ENCODE data around the gene HMGCLL1. TPM values are rescaled to one million over a fixed set of nuclear protein-coding genes. Genes with fewer than 3 reads are reported as not detected.

HMGCLL1 gene
- total RNA-seq, 4 donors from 2014 or later, result 0.83 to 4.3 (median 1.6) TPM

DNA sequence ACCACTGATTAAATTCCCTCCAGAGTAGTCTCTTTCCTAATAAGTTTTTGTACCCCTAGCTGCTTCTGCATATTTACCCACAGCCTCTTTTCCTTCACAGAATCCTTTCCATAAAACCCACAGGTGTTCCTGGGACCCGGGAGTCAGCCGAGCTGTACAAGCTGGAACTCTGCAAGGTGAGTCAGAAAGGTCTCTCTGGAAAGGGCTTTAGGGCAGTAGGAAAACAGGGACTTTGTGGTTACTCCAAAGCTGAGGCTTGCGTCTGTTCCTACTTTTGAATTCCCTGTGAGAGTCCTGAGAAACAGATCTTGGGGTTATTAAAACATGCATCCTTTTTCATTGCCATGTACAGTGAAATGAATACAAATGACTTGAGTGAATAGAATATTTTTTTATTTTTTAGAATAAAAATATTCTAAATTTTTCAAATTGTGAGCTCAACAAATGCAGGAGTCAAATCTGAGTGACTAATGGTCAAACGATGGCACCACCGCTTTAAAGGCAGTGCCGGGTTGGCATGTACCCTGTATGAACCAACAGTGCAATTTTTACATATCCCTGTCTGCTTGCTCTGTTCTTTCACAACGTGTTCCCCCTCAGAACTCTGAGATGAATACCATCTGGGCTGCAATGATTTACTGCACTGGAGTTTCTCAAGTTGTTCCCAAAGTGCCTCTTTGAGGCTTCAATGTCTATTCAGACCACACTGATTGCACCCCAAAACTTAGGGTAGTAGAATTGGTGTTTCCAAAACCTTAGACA is 173.3 kb downstream of the HMGCLL1 start:
- Histone ChIP-seq H3K27ac (replicated peaks in 1 of 4) (no peak overlapping the region), H3K4me1 (no peaks in the 10 kb centered on the region), H3K4me3 (no peak overlapping the region), H3K36me3 (no peaks in the 10 kb centered on the region), H3K27me3 (no peaks in the 10 kb centered on the region), H3K9me3 (no peaks in the 10 kb centered on the region)
- DNase-seq (ENCODE audit: extremely low spot score), result no peak
- intact Hi-C loops (cut with DNase I), result no loop called here
- 60% methylated on average over 7 of the region's 7 CpGs for WGBS
- TF ChIP-seq POLR2A (IDR thresholded peaks at IDR 0.05; ENCODE audit: low read depth) (no peak), EP300 (IDR thresholded peaks at IDR 0.05) (no peak), POLR2AphosphoS5 (IDR thresholded peaks at IDR 0.05) (no peak)
- TF ChIP-seq, protein P1, sequence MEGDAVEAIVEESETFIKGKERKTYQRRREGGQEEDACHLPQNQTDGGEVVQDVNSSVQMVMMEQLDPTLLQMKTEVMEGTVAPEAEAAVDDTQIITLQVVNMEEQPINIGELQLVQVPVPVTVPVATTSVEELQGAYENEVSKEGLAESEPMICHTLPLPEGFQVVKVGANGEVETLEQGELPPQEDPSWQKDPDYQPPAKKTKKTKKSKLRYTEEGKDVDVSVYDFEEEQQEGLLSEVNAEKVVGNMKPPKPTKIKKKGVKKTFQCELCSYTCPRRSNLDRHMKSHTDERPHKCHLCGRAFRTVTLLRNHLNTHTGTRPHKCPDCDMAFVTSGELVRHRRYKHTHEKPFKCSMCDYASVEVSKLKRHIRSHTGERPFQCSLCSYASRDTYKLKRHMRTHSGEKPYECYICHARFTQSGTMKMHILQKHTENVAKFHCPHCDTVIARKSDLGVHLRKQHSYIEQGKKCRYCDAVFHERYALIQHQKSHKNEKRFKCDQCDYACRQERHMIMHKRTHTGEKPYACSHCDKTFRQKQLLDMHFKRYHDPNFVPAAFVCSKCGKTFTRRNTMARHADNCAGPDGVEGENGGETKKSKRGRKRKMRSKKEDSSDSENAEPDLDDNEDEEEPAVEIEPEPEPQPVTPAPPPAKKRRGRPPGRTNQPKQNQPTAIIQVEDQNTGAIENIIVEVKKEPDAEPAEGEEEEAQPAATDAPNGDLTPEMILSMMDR (IDR thresholded peaks at IDR 0.05), result no peak

DNA sequence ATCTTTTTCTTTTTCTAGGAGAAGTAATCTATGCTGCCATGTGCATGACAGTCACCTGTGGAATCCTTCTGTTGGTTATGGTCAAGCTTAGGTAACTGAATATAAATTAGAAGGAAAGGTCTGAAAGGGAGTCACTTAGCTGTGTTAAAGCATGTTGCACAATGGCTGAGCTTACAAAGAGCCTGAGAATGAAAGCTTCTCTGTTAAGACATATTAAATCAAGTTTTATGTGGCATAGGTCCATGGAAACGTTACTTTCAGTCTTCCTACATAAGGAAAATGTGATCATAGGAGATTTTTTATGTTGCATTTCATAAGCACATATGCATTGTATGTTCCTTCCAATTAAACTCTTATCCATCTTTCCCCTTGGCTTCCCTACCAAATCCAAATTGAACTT is 179.6 kb downstream of the HMGCLL1 start:
- Histone ChIP-seq H3K27ac (replicated peaks in 1 of 4) (no peak overlapping the region), H3K9me3 (no peaks in the 10 kb centered on the region), H3K36me3 (no peaks in the 10 kb centered on the region), H3K4me1 (peaks cover 0 to 9% (median 6%) of the 10 kb centered on the region in 4 donors), H3K4me3 (no peak overlapping the region), H3K27me3 (no peaks in the 10 kb centered on the region)
- intact Hi-C loops (cut with DNase I), result no loop called here
- TF ChIP-seq, protein P1 (IDR thresholded peaks at IDR 0.05), result no peak
- TF ChIP-seq POLR2AphosphoS5 (IDR thresholded peaks at IDR 0.05) (no peak), EP300 (IDR thresholded peaks at IDR 0.05) (no peak), POLR2A (IDR thresholded peaks at IDR 0.05; ENCODE audit: low read depth) (no peak)
- no peak for DNase-seq (ENCODE audit: extremely low spot score)
- WGBS, result 47% methylated on average over 1 of the region's 1 CpG

DNA sequence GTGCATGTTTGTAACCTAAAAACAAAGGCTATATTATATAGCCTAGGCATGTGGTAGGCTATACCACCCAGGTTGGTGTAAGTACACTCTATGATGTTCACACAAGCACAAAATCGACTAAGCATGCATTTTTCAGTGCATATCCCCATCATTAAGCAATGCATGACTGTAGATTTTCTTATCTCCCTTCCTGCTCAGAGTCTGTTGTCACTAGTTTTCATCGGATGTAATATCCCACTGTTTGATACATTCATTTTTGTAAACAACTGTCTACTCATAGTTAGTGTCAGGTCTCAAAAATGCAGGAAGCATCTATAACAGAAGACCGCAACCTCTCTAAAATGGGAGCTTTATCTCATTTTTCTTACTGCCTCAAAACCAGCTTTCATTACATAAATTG is 181.0 kb downstream of the HMGCLL1 start:
- DNase-seq (ENCODE audit: extremely low spot score), result no peak
- H3K9me3 ChIP-seq, result no peaks in the 10 kb centered on the region
- TF ChIP-seq EP300 (IDR thresholded peaks at IDR 0.05) (no peak), POLR2A (IDR thresholded peaks at IDR 0.05; ENCODE audit: low read depth) (no peak), POLR2AphosphoS5 (IDR thresholded peaks at IDR 0.05) (no peak)
- TF ChIP-seq, protein P1 (IDR thresholded peaks at IDR 0.05), result no peak
- intact Hi-C loops (cut with DNase I), result no loop called here
- 76% methylated on average over 3 of the region's 3 CpGs for WGBS
- H3K27ac ChIP-seq (replicated peaks in 1 of 4), result no peak overlapping the region
- H3K4me1 ChIP-seq, result peaks cover 0 to 9% (median 6%) of the 10 kb centered on the region in 4 donors
- no peaks in the 10 kb centered on the region for H3K36me3 ChIP-seq
- no peak overlapping the region for H3K4me3 ChIP-seq
- no peaks in the 10 kb centered on the region for H3K27me3 ChIP-seq

DNA sequence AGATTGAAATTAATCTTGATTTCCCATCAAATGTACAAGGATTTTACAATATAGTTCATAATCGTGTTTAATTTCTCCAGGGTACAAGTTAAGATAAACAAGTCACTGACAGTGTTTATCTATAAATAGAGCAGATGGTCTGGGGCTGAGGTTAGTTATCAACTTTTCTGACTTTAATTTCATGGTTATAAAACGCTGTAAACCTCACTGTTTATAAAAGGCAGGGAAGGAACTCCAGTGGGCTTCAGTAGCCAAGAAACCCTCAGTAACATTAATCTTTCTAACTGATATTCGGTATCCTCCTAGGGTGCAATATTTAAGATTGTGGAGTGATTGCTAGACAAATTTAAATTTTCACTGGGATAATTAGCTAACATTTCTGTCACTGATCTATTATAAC is 183.1 kb downstream of the HMGCLL1 start:
- intact Hi-C loops (cut with DNase I), result no loop called here

More for the DNA sequence above, 183.1 kb downstream of the HMGCLL1 start:
- TF ChIP-seq EP300 (IDR thresholded peaks at IDR 0.05), result no peak
- TF ChIP-seq, protein P1 (IDR thresholded peaks at IDR 0.05), result no peak
- TF ChIP-seq POLR2AphosphoS5 (IDR thresholded peaks at IDR 0.05), result no peak
- TF ChIP-seq POLR2A (IDR thresholded peaks at IDR 0.05; ENCODE audit: low read depth), result no peak
- DNase-seq (ENCODE audit: extremely low spot score), result no peak
- no peaks in the 10 kb centered on the region for H3K9me3 ChIP-seq
- H3K27me3 ChIP-seq, result no peaks in the 10 kb centered on the region
- 33% methylated on average over 3 of the region's 3 CpGs for WGBS
- H3K27ac ChIP-seq (replicated peaks in 1 of 4), result no peak overlapping the region
- no peaks in the 10 kb centered on the region for H3K36me3 ChIP-seq
- no peak overlapping the region for H3K4me3 ChIP-seq
- peaks cover 0 to 9% (median 6%) of the 10 kb centered on the region in 4 donors for H3K4me1 ChIP-seq

All from esophagus muscularis mucosa (tissue), 4 donors.